GM21619 (cell line): Measurements from ENCODE around the gene CTNS.

Experiments
- ATAC-seq: cut with Tn5 transposase; IDR thresholded peaks from one replicate; pipeline ENCODE4 v1.9.1; 2021; ENCODE audit not compliant: unreplicated experiment

CTNS gene

DNA sequence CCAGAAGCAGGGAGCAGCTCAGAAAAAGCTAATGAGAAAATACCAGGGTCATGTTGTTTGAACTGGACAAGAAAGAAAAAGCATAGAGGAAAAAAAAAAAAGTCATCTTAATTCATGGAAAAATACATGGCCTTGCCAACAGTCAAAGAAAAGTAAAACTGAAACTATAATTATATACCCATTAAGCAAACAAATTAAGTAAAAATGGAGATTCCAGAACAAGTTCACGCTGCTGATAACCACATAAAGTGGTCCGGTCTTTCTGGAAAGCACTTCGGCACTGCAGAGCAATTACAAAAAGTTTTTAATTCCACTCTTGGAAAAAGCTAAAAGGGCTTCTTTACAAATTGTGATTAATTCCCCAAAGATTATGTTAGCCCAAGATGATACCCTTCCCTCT, 71.8 kb downstream of the CTNS start:
- no peak for ATAC-seq

DNA sequence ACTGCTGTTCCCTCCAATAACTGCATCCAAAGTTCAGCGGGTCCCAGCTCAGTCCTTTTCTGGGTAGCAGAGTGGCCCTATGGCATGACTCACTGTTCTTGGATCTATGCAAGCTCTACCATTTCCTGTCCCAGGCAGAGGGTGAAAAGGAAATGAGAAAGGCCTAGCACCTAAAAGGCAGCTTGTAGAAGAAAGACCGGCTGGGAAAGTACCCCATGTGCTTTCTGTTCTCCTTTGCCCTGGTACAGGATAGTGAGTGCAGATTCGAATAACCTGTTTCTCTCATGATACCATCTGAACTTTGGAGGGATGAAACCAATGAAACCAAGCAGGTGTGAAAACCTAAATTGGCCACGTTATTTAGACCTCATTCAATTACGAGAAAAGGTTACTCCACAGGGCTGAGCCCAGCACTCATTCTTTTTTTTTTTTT, 74.4 kb downstream of the CTNS start:
- ATAC-seq: peak; percentile 96
